Measurements from ENCODE around the gene OR2A5.
"Not testable (repeated sequence)": the region's sequence is repeated elsewhere in the genome, so short reads cannot be mapped to it uniquely, and the experiment has no call there.

The OR2A5 gene, protein sequence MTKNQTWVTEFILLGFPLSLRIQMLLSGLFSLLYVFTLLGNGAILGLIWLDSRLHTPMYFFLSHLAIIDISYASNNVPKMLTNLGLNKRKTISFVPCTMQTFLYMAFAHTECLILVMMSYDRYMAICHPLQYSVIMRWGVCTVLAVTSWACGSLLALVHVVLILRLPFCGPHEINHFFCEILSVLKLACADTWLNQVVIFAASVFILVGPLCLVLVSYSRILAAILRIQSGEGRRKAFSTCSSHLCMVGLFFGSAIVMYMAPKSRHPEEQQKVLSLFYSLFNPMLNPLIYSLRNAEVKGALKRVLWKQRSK

DNA sequence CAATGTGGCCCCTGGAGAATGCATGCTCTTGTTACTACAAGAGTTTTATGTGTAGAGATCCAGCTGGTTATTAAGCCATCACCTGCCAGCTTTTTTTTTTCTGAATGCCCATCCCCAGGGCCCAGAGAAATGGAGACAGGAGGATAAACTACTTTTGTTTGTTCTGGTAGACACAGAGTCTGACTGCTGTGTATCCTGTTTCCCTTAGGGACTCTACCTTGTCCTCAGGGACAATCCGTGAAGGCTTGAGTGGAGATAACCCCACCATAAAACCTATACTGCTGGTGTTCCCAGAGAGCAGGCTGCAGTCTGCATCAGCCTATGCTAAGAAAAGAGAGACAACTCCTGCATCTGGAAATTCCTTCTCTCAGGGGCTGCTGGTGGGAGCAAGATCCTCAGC lies at the start of gene OR2A5:
OR2A5 (plus strand) TSS at position 301 of the 400 bp plus-strand sequence. CDS start 1,454 bp downstream, outside the sequence.
- DNase-seq (ENCODE audit: low spot score): no peak

GRCh38 chr7:144000020-144000419 lies 48.7 kb upstream of the OR2A5 start, which contains the start of gene OR6B1:
TSS of gene OR6B1 (plus strand) at chr7:144000320. CDS start at chr7:144003997, 3,677 bp downstream.
- DNase-seq (ENCODE audit: low spot score): no peak

DNA sequence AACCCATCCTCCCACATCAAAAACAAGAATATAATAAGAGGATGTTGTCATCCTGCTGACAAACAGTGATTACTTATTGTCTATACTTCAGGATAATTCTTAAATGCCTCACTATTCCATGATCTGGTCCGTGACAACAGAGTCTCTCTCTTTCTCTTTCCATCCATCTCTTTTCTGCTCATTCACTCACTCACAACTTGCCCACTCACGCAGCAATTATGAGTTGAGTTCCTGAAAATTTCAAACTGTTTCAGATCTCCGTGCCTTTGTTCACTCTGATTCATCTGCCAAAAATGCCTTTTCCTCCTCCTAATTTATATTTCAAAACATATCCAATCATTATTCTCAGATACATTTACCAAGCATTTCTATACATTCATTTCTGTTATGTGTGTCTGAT lies 47.2 kb upstream of the OR2A5 start:
- DNase-seq (ENCODE audit: low spot score): no peak

DNA sequence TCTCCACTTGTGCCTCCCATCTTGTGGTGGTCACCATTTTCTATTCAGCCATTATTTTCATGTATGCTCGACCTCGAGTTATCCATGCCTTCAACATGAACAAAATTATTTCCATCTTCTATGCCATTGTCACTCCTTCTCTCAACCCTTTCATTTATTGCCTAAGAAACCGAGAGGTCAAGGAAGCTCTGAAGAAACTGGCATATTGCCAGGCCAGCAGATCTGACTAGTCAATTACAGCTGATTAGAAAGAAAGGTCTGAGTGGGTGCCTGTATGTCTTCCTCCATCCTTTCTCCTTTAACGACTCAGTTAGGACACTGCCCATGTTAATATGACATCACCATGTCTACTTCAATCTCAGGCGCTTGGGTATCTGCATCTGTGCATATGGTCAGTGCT lies 44.0 kb upstream of the OR2A5 start:
- DNase-seq (ENCODE audit: low spot score): no peak

- DNase-seq (ENCODE audit: low spot score): no peak
These were observed 42.6 kb upstream of the OR2A5 start for GRCh38 chr7:144006029-144006691.

DNA sequence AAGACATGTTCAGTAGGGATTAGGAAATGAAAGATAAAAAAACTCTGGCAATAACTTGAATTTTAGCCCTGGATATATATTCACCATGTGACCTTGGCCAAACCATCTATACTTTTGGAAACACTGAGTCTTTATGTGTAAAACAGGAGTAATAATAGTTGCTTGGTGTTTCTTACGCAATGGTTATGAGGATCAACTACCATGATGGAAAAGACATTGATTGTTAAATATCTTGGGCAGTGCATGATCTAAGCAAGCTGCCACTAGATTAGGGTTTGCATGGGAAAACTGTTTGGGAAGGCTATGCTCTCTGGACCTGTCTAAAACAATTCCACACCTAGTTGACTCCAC lies 42.1 kb upstream of the OR2A5 start:
- DNase-seq (ENCODE audit: low spot score): no peak

- no peak for DNase-seq (ENCODE audit: low spot score)
These were observed 39.4 kb upstream of the OR2A5 start for GRCh38 chr7:144009361-144009760.

GRCh38 chr7:144010061-144010460 lies 38.7 kb upstream of the OR2A5 start:
- not testable (repeated sequence) for DNase-seq (ENCODE audit: low spot score)

DNA sequence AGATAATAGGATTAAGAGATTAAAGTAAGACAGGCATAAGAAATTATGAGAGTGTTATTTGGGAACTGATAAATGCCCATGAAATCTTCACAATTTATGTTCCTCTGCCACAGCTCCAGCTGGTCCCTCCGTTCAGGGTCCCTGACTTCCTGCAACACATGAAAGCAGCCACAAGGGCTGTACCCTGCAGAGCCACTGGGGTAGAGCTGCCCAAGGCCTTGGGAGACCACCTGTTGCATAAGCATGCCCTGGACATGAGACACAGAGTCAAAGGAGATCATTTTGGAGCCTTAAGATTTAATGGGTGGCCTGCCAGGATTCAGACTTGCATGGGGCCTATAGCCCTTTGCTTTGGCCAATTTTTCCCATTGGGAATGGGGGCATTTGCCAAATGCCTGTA lies 37.9 kb upstream of the OR2A5 start:
- DNase-seq (ENCODE audit: low spot score): not testable (repeated sequence)

GRCh38 chr7:144011458-144012230 lies 37.1 kb upstream of the OR2A5 start:
- DNase-seq (ENCODE audit: low spot score): peak; percentile 10

DNA sequence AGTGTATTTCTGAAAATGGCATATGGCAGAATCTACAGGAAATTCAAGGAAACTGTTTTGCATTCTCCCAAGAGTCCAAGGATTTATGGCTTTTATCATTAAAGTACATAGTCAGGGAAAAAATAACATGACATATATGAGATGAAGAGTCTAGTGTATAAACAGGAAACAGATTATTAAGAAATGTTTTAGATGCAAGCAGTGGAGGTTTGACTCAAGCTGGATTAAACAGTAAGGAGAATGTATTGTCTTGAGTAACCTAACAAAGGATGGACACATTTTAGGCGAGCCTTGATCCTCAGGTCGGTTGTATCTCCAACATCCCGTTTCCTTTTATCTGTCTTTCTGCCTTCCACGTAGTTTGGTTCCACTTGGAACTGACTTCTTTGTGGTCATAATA lies 30.7 kb upstream of the OR2A5 start:
- no peak for DNase-seq (ENCODE audit: low spot score)

DNA sequence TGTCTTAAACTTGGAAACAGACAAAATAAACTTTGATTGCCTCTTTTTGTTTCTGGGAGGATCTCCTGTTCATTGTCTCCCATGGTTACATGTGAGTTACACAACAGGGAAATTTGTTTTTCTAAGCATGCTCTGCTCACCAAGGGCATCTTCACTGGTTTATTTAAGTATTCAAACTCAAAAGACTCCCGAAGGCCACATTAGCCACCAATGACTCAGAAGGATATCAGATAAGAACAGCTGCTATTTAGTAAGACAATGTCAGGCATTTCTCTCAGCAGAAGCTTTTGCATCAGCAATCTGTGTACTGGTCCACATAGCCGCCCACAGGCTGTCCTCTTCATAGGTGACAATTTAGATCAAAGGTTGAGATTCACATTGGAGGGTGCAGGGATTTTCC lies 29.3 kb upstream of the OR2A5 start:
- DNase-seq (ENCODE audit: low spot score): no peak

- no peak for DNase-seq (ENCODE audit: low spot score)
These were observed 28.4 kb upstream of the OR2A5 start for GRCh38 chr7:144020340-144020739.

GRCh38 chr7:144022169-144022568 lies 26.6 kb upstream of the OR2A5 start:
- no peak for DNase-seq (ENCODE audit: low spot score)

GRCh38 chr7:144023171-144023827 lies 25.4 kb upstream of the OR2A5 start:
- DNase-seq (ENCODE audit: low spot score): no peak

DNA sequence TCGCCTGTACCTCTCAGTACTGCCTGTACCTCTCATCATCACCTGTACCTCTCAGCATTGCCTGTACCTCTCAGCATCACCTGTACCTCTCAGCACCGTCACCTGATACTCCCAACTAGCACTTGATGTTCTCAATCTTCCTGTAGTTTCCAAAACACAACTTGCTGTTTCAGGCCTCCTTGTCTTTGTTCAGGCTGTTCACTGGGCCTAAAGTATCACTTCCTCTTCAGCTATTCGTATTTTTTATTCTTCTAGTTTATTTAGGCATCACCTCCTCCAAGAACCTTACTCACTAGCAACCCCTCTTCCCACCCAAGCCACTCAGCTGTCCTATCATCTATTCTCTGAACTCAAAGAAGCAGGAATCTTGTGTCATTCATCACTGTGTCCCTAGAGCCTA lies 24.5 kb upstream of the OR2A5 start:
- no peak for DNase-seq (ENCODE audit: low spot score)

GRCh38 chr7:144026203-144026883 lies 22.4 kb upstream of the OR2A5 start:
- no peak for DNase-seq (ENCODE audit: low spot score)

DNA sequence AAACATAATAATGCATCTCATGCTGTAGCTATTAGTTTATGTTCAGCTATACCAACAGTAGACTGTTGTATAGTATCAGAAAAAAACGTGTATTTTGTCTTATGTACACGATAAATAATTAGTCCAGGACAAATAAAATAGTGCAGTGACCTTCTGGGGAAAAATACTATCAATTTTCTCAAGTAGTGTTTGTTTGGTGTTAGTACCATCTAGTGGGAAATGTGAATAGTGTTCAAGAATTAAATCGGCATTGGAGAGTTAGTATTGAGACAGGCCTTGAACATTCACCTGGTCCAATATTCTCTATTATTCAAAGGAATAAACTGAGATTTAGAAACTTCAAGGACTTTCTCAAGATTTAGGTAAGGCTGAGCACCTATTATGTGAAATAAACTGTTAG lies 21.7 kb upstream of the OR2A5 start:
- peak; percentile 34 for DNase-seq (ENCODE audit: low spot score)

DNA sequence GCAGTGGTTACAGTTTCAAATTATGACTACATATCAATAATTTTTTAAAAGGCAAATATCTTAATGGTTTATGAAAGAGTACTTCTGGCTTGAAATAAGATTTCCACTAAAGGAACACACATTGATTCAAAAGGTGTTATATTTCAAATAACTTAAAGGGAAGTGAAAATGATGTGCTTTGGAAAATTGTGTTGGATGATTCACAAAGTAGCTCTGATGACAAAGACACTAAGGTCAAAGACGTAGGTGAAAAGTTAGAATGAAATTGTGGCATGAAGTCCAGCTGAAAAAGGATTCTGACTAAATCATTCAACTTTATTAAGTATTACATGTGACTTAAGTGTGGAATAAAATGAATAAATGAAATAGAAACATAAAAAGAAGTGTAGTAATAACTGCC lies 20.8 kb upstream of the OR2A5 start:
- no peak for DNase-seq (ENCODE audit: low spot score)

- DNase-seq (ENCODE audit: low spot score): no peak
These were observed 20.2 kb upstream of the OR2A5 start for GRCh38 chr7:144028547-144028946.

DNA sequence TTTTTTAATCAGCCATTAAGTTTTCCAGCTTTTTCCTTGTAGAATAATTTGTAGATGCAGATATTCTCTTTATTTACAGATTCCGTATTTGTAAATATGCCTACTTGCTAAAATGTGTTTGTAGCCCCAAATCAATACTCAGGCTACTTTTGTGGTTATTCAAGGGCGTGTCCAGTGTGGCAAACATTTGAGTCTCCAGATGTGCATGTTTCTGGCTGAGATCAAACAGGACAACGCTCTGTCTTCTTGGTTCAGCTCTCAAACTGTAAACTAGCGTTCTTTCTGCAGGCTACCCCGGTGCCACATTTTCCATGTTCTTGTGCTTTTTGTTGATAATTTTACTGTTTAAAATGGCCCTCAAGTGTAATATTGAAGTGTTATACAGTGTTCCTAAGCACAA lies 16.2 kb upstream of the OR2A5 start:
- no peak for DNase-seq (ENCODE audit: low spot score)
